H9 (cell line): ENCODE measurements around the gene TMOD1. TPM values are rescaled to one million over a fixed set of nuclear protein-coding genes. Genes with fewer than 3 reads are reported as not detected.

Experiments used
- DNase-seq: peaks from one replicate; pipeline ENCODE4 v3.0.0-alpha.2; 2017
- H2AFZ ChIP-seq: one replicate; pipeline ENCODE4 v1.6.1; 2013; ENCODE audit warnings: mild to moderate bottlenecking, low read length, control low read depth, moderate library complexity
- H2AK5ac ChIP-seq: 2 replicates; pipeline ENCODE4 v1.6.1; 2013; ENCODE audit warnings: low read length, control low read depth, mixed read lengths; ENCODE audit not compliant: insufficient read length
- H2BK120ac ChIP-seq: one replicate; pipeline ENCODE4 v1.6.1; 2013; ENCODE audit warnings: low read depth, mild to moderate bottlenecking, low read length, control low read depth, inconsistent platforms; ENCODE audit not compliant: poor library complexity, severe bottlenecking
- H2BK12ac ChIP-seq: 2 replicates; pipeline ENCODE4 v1.6.1; 2013; ENCODE audit warnings: low read length, control low read depth, mixed read lengths, low read depth; ENCODE audit not compliant: insufficient read length
- H2BK15ac ChIP-seq: 2 replicates; pipeline ENCODE4 v1.6.1; 2013; ENCODE audit warnings: low read depth, low read length, control low read depth
- H2BK20ac ChIP-seq: one replicate; pipeline ENCODE4 v1.6.1; 2013; ENCODE audit warnings: low read depth, mild to moderate bottlenecking, low read length, control low read depth, inconsistent platforms; ENCODE audit not compliant: poor library complexity, severe bottlenecking
- H2BK5ac ChIP-seq: 2 replicates; pipeline ENCODE4 v1.6.1; 2013; ENCODE audit warnings: low read length, control low read depth, mixed read lengths; ENCODE audit not compliant: insufficient read length
- H3K14ac ChIP-seq: 2 replicates; pipeline ENCODE4 v1.6.1; 2013; ENCODE audit warnings: low read length, control low read depth; ENCODE audit not compliant: insufficient read depth
- H3K18ac ChIP-seq: 2 replicates; pipeline ENCODE4 v1.6.1; 2013; ENCODE audit warnings: low read depth, mild to moderate bottlenecking, mixed read lengths, low read length, control low read depth; ENCODE audit not compliant: insufficient read length
- H3K23ac ChIP-seq: 2 replicates; pipeline ENCODE4 v1.6.1; 2013; ENCODE audit warnings: low read length, control low read depth, mixed read lengths, low read depth; ENCODE audit not compliant: insufficient read length
- H3K23me2 ChIP-seq: 2 replicates; pipeline ENCODE4 v1.6.1; 2013; ENCODE audit warnings: low read depth, mild to moderate bottlenecking, mixed read lengths, low read length, control low read depth; ENCODE audit not compliant: insufficient read length, poor library complexity, severe bottlenecking
- H3K27ac ChIP-seq: 2 replicates; pipeline ENCODE4 v1.5.1; 2013; ENCODE audit warnings: low read length, control low read depth, mixed read lengths, low read depth; ENCODE audit not compliant: insufficient read length
- H3K27me3 ChIP-seq: 2 replicates; pipeline ENCODE4 v1.6.1; 2013; ENCODE audit warnings: low read length, control low read depth, inconsistent platforms; ENCODE audit not compliant: insufficient read depth
- H3K4ac ChIP-seq: 2 replicates; pipeline ENCODE4 v1.6.1; 2013; ENCODE audit warnings: low read depth, mild to moderate bottlenecking, control low read depth, inconsistent platforms, low read length, moderate library complexity
- H3K4me1 ChIP-seq: 2 replicates; pipeline ENCODE4 v1.6.1; 2013; ENCODE audit warnings: low read length, control low read depth, inconsistent platforms; ENCODE audit not compliant: insufficient read depth
- H3K4me2 ChIP-seq: 2 replicates; pipeline ENCODE4 v1.6.1; 2013; ENCODE audit warnings: low read length, control low read depth, mixed read lengths; ENCODE audit not compliant: insufficient read length, insufficient read depth
- H3K56ac ChIP-seq: 2 replicates; pipeline ENCODE4 v1.6.1; 2013; ENCODE audit warnings: low read depth, mild to moderate bottlenecking, mixed read lengths, low read length, control low read depth; ENCODE audit not compliant: insufficient read length
- H3K79me1 ChIP-seq: 2 replicates; pipeline ENCODE4 v1.6.1; 2013; ENCODE audit warnings: low read depth, mild to moderate bottlenecking, moderate library complexity, low read length, control low read depth, inconsistent platforms; ENCODE audit not compliant: insufficient read depth, poor library complexity, severe bottlenecking
- H3K79me2 ChIP-seq: 2 replicates; pipeline ENCODE4 v1.6.1; 2013; ENCODE audit warnings: low read length, control low read depth, inconsistent platforms; ENCODE audit not compliant: insufficient read depth
- H3K9ac ChIP-seq: 2 replicates; pipeline ENCODE4 v1.6.1; 2013; ENCODE audit warnings: low read length, control low read depth, mixed read lengths; ENCODE audit not compliant: insufficient read length; ENCODE audit errors: extremely low read depth
- H3K9me3 ChIP-seq: one replicate; pipeline ENCODE4 v1.6.1; 2013; ENCODE audit warnings: low read depth, low read length, inconsistent platforms; ENCODE audit not compliant: control insufficient read depth
- H3T11ph ChIP-seq: one replicate; pipeline ENCODE4 v1.6.1; 2013; ENCODE audit warnings: mild to moderate bottlenecking, low read length, control low read depth, inconsistent platforms
- H4K20me1 ChIP-seq: one replicate; pipeline ENCODE4 v1.6.1; 2013; ENCODE audit not compliant: control insufficient read depth, insufficient read length, insufficient read depth
- H4K5ac ChIP-seq: 2 replicates; pipeline ENCODE4 v1.6.1; 2013; ENCODE audit warnings: low read depth, mild to moderate bottlenecking, mixed read lengths, low read length, control low read depth; ENCODE audit not compliant: insufficient read length
- H4K8ac ChIP-seq: replicated peaks from 2 replicates; pipeline ENCODE4 v1.6.1; 2013; ENCODE audit warnings: low read length, control low read depth, mixed read lengths, low read depth; ENCODE audit not compliant: insufficient read length
- H4K91ac ChIP-seq: 2 replicates; pipeline ENCODE4 v1.6.1; 2013; ENCODE audit warnings: low read depth, mild to moderate bottlenecking, moderate library complexity, mixed read lengths, low read length, control low read depth; ENCODE audit not compliant: insufficient read length
- H3K27ac Mint-ChIP-seq, 3 experiments: 2 replicates in 2 of 3; 3 replicates in 1 of 3; pipeline ENCODE4 v1.8.0; 2020 to 2021; ENCODE audit warnings: mixed read lengths in 3 of 3, mild to moderate bottlenecking in 1 of 3, moderate library complexity in 1 of 3
- H3K27me3 Mint-ChIP-seq: 2 replicates; pipeline ENCODE4 v1.8.0; 2021; ENCODE audit warnings: low read depth, mild to moderate bottlenecking, moderate library complexity, mixed read lengths
- H3K36me3 Mint-ChIP-seq, 3 experiments: 2 replicates in 2 of 3; 3 replicates in 1 of 3; pipeline ENCODE4 v1.8.0; 2020 to 2021; ENCODE audit warnings: low read depth in 3 of 3, mixed read lengths in 3 of 3; ENCODE audit not compliant: insufficient read depth in 1 of 3
- H3K4me1 Mint-ChIP-seq, 2 experiments: 2 replicates each; pipeline ENCODE4 v1.8.0; 2020; ENCODE audit warnings: mixed read lengths in 2 of 2
- H3K4me3 Mint-ChIP-seq, 2 experiments: 2 replicates in 1 of 2; 3 replicates in 1 of 2; pipeline ENCODE4 v1.8.0; 2020 to 2021; ENCODE audit warnings: mild to moderate bottlenecking in 2 of 2, mixed read lengths in 2 of 2, moderate library complexity in 1 of 2
- H3K9me3 Mint-ChIP-seq, 2 experiments: 2 replicates in 1 of 2; 3 replicates in 1 of 2; pipeline ENCODE4 v1.8.0; 2020; ENCODE audit warnings: mild to moderate bottlenecking in 2 of 2, mixed read lengths in 2 of 2, moderate library complexity in 1 of 2
- CTCF ChIP-seq: fragments of 200-600 bp; sonication (generic); conservative IDR thresholded peaks from 3 replicates; pipeline ENCODE4 v1.8.0; 2021; ENCODE audit warnings: antibody characterized with exemption, mild to moderate bottlenecking
- WGBS: extraction: QIAGEN DNeasy Blood & Tissue Kit; methylation state at CpG from one replicate; pipeline ENCODE4 v1.1.7; 2013; ENCODE audit warnings: missing lambda C conversion rate, low lambda C conversion rate, mixed read lengths; ENCODE audit not compliant: insufficient read length; ENCODE audit errors: extremely low coverage; 5-methylcytosine and 5-hydroxymethylcytosine counted together
- total RNA-seq: library from RNA; stranded (reverse); gene quantifications from 2 replicates; pipeline ENCODE4 v1.2.1, GENCODE V29; 2021

Gene TMOD1
- total RNA-seq, 1 experiment from 2014 or later, result 0.98 TPM

- Mint-ChIP-seq H3K27me3 (peaks cover 6% of the 10 kb centered on the region), H3K36me3 (no peaks in the 10 kb centered on the region; a peak in 1 of 7 replicates), H3K27ac (no peak overlapping the region), H3K4me1 (no peaks in the 10 kb centered on the region; a peak in 1 of 4 replicates), H3K4me3 (no peak overlapping the region), H3K9me3 (no peaks in the 10 kb centered on the region; a peak in 1 of 5 replicates)
- Histone ChIP-seq H3K23me2 (no peaks in the 10 kb centered on the region), H2AFZ (no peak overlapping the region), H3K14ac (no peak overlapping the region), H3K23ac (no peak overlapping the region), H3K9ac (no peak overlapping the region), H3K18ac (no peak overlapping the region), H2BK12ac (no peak overlapping the region), H2BK20ac (no peak overlapping the region), H2BK120ac (no peak overlapping the region), H3T11ph (no peak overlapping the region), H3K9me3 (no peaks in the 10 kb centered on the region), H3K4ac (no peak overlapping the region), H2AK5ac (no peak overlapping the region), H3K79me2 (no peaks in the 10 kb centered on the region), H4K20me1 (no peaks in the 10 kb centered on the region), H4K8ac (no peak overlapping the region), H4K5ac (no peak overlapping the region), H3K27me3 (no peaks in the 10 kb centered on the region; the same call in 1 of the 2 replicates), H2BK15ac (no peak overlapping the region), H2BK5ac (no peak overlapping the region), H3K27ac (no peak overlapping the region), H3K56ac (no peak overlapping the region), H3K79me1 (no peaks in the 10 kb centered on the region), H3K4me1 (no peaks in the 10 kb centered on the region), H3K4me2 (no peak overlapping the region), H4K91ac (no peak overlapping the region)
- DNase-seq, result no peak
- WGBS, result no CpG with 5 or more reads among the region's 9 CpGs
- no peak for TF ChIP-seq CTCF
These were observed 70.9 kb downstream of the TMOD1 start for GRCh38 chr9:97572196-97572891.
